Esophagus muscularis mucosa (tissue), 4 donors: ENCODE results near the gene NME5. TPM values are rescaled to one million over a fixed set of nuclear protein-coding genes. Genes with fewer than 3 reads are reported as not detected.

ENCODE experiments used
- DNase-seq: peaks from one replicate; pipeline ENCODE4 v3.0.0-alpha.2; 2017; ENCODE audit errors: extremely low spot score
- H3K27ac ChIP-seq, 4 donors: fragments of 200-600 bp; sonication (generic); replicated peaks in 1 of 4; 1 replicate in 3 of 4; 2 replicates in 1 of 4; pipeline ENCODE4 v1.5.1; 2016 to 2019; ENCODE audit warnings: mild to moderate bottlenecking in 1 of 4
- H3K27me3 ChIP-seq, 4 donors: fragments of 200-600 bp; sonication (generic); one replicate each; pipeline versions ENCODE4 v1.5.1 to v1.6.0; 2016 to 2019
- H3K36me3 ChIP-seq, 4 donors: fragments of 200-600 bp; sonication (generic); one replicate each; pipeline ENCODE4 v1.5.1; 2016 to 2019
- H3K4me1 ChIP-seq, 4 donors: fragments of 200-600 bp; sonication (generic); one replicate each; pipeline ENCODE4 v1.5.1; 2016 to 2019
- H3K4me3 ChIP-seq, 4 donors: fragments of 200-600 bp; sonication (generic); 1 replicate in 2 of 4; 2 replicates in 2 of 4; pipeline ENCODE4 v1.5.1; 2016 to 2019; ENCODE audit warnings: mild to moderate bottlenecking in 4 of 4, moderate library complexity in 1 of 4
- H3K9me3 ChIP-seq, 4 donors: fragments of 200-600 bp; sonication (generic); 1 replicate in 3 of 4; 2 replicates in 1 of 4; pipeline ENCODE4 v1.5.1; 2016 to 2019
- CTCF ChIP-seq, 3 experiments: fragments of 200-600 bp in 2 of 3; fragments of 450-650 bp in 1 of 3; sonication (generic) in 2 of 3; IDR thresholded peaks; one replicate each; pipeline ENCODE4 v1.5.1; 2017 to 2019; ENCODE audit warnings: antibody characterized with exemption in 3 of 3, mild to moderate bottlenecking in 2 of 3, moderate library complexity in 1 of 3
- EP300 ChIP-seq: sonication (generic); formaldehyde crosslinking; IDR thresholded peaks from one replicate; pipeline ENCODE4 v1.6.1; 2017; ENCODE audit warnings: antibody characterized with exemption
- POLR2A ChIP-seq: fragments of 450-650 bp; IDR thresholded peaks from one replicate; pipeline ENCODE4 v1.6.1; 2017; ENCODE audit warnings: antibody characterized with exemption, moderate library complexity, mild to moderate bottlenecking, low read depth
- POLR2AphosphoS5 ChIP-seq, 2 donors: sonication (generic); formaldehyde crosslinking; IDR thresholded peaks; one replicate each; pipeline ENCODE4 v1.6.1; 2017; ENCODE audit warnings: antibody characterized with exemption in 2 of 2
- WGBS: methylation state at CpG from one replicate; pipeline ENCODE4 v1.1.5; 2018; 5-methylcytosine and 5-hydroxymethylcytosine counted together
- intact Hi-C: fragments of 100-400 bp; cut with DNase I; formaldehyde crosslinking; loops from one replicate; pipeline ENCODE4 v1.15.1; 2023
- total RNA-seq, 4 donors: library from RNA; depleted of rRNA; stranded (reverse); fragments of >200 nt; gene quantifications; one replicate each; pipeline versions ENCODE4 v1.1.0 to v1.2.1, GENCODE V29; 2016

The NME5 gene
- total RNA-seq, 4 donors from 2014 or later, result 1.1 to 5.4 (median 2.5) TPM

- Histone ChIP-seq H3K4me3 (peak overlapping the region; percentile 72 to 88 (median 86)), H3K9me3 (no peaks in the 10 kb centered on the region), H3K36me3 (peaks cover 13 to 47% (median 39%) of the 10 kb centered on the region in 4 donors), H3K4me1 (peaks cover 19 to 42% (median 29%) of the 10 kb centered on the region in 4 donors), H3K27ac (peak overlapping the region; percentile 86 to 91 (median 89)), H3K27me3 (no peaks in the 10 kb centered on the region)
- WGBS, result under 1% methylated on average over 16 of the region's 16 CpGs
- no peak for TF ChIP-seq CTCF (IDR thresholded peaks at IDR 0.05)
- no peak for TF ChIP-seq POLR2A
- no peak for TF ChIP-seq POLR2AphosphoS5 (IDR thresholded peaks at IDR 0.05)
- no peak for TF ChIP-seq EP300
- intact Hi-C loops, result no loop called here
- DNase-seq, result no peak
Observed at GRCh38 chr5:138177941-138178515, 38.8 kb upstream of the NME5 start.

DNA sequence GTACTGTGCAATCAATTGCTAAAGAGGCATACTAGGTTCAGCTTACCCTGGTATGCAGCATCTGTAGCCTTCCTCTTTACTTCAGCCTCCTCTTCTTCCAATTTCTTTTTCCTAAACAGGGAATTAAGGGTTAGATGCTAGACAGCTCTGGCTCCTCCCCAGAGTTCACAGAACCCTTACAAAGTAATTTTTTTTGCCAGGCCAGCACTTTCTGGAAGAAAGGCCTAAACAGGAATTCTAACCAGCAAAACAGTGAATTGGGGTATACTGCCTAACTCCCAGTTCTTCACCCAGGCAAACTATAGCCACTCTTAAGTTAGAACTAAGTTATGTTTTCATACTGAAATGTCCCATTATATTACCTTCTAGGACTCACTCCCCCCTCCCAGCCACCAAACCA lies 31.1 kb upstream of the NME5 start:
- Histone ChIP-seq H3K27me3 (no peaks in the 10 kb centered on the region), H3K27ac (no peak overlapping the region), H3K4me3 (no peak overlapping the region), H3K9me3 (no peaks in the 10 kb centered on the region), H3K36me3 (peaks cover 89 to 100% (median 98%) of the 10 kb centered on the region in 4 donors), H3K4me1 (peaks cover 0 to 7% (median 2%) of the 10 kb centered on the region in 4 donors)
- no peak for DNase-seq
- intact Hi-C loops, result no loop called here
- TF ChIP-seq EP300 (no peak), POLR2A (no peak), CTCF (IDR thresholded peaks at IDR 0.05) (no peak), POLR2AphosphoS5 (IDR thresholded peaks at IDR 0.05) (no peak)

DNA sequence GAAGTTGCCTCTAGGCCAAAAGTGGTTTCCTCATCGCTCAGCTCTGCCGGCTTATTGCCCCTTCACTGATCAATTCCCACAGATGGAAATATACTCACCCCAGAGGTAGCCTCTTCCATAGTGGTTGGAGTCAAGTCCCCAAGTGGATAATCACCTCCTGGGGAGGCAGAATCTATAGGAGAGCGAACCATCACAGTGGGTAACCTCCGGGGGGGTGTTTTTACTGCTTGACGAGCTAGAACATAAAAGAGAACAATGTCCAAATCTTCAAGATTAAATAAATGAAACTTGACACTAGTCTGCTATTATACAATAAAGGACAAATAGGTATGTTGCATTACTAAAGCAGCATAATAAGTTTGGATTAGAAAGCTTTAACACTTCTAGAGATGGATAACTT lies 29.9 kb upstream of the NME5 start:
- Histone ChIP-seq H3K4me1 (peaks cover 0 to 5% (median 2%) of the 10 kb centered on the region in 4 donors), H3K4me3 (no peak overlapping the region), H3K36me3 (peaks cover 99 to 100% (median 99%) of the 10 kb centered on the region in 4 donors), H3K27me3 (no peaks in the 10 kb centered on the region), H3K9me3 (no peaks in the 10 kb centered on the region), H3K27ac (no peak overlapping the region)
- 100% methylated on average over 5 of the region's 5 CpGs for WGBS
- DNase-seq, result no peak
- intact Hi-C loops, result no loop called here
- no peak for TF ChIP-seq EP300
- no peak for TF ChIP-seq POLR2A
- no peak for TF ChIP-seq POLR2AphosphoS5 (IDR thresholded peaks at IDR 0.05)
- TF ChIP-seq CTCF (IDR thresholded peaks at IDR 0.05), result no peak

- H3K27ac ChIP-seq, result no peak overlapping the region
- H3K36me3 ChIP-seq, result peaks cover 99 to 100% (median 100%) of the 10 kb centered on the region in 4 donors
- no peak for DNase-seq
- intact Hi-C loops, result no loop called here
- no peak overlapping the region for H3K4me3 ChIP-seq
- no peaks in the 10 kb centered on the region for H3K27me3 ChIP-seq
- H3K4me1 ChIP-seq, result no peaks in the 10 kb centered on the region
- H3K9me3 ChIP-seq, result no peaks in the 10 kb centered on the region
- TF ChIP-seq POLR2AphosphoS5 (IDR thresholded peaks at IDR 0.05) (no peak), EP300 (no peak), CTCF (IDR thresholded peaks at IDR 0.05) (no peak), POLR2A (no peak)
Observed at GRCh38 chr5:138163721-138164120, 24.5 kb upstream of the NME5 start.

GRCh38 chr5:138160706-138161105 lies 21.5 kb upstream of the NME5 start:
- Histone ChIP-seq H3K4me3 (no peak overlapping the region), H3K36me3 (peaks cover 89 to 100% (median 99%) of the 10 kb centered on the region in 4 donors), H3K4me1 (no peaks in the 10 kb centered on the region), H3K27ac (no peak overlapping the region), H3K9me3 (no peaks in the 10 kb centered on the region), H3K27me3 (no peaks in the 10 kb centered on the region)
- intact Hi-C loops, result no loop called here
- TF ChIP-seq POLR2AphosphoS5 (IDR thresholded peaks at IDR 0.05) (no peak), EP300 (no peak), CTCF (IDR thresholded peaks at IDR 0.05) (no peak), POLR2A (no peak)
- no peak for DNase-seq
- WGBS, result 92% methylated on average over 4 of the region's 4 CpGs
